Fibroblast of the aortic adventitia (primary cell): ENCODE results near the gene SSU72. TPM values are rescaled to one million over a fixed set of nuclear protein-coding genes. Genes with fewer than 3 reads are reported as not detected.
A peak's percentile ranks its signal among the peaks of the same experiment; 100 is the strongest.

Experiments used
- DNase-seq: peaks from one replicate; pipeline ENCODE4 v3.0.0-alpha.2; 2010; ENCODE audit warnings: low read depth
- H3K4me3 ChIP-seq: 2 replicates; pipeline ENCODE4 v1.5.1; 2011; ENCODE audit warnings: low read depth, mild to moderate bottlenecking, control low read depth, low read length, moderate library complexity
- total RNA-seq: library from RNA; depleted of rRNA; stranded (reverse); fragments of >200 nt; gene quantifications from 2 replicates; pipeline ENCODE4 v1.2.3, GENCODE V29; 2012; ENCODE audit warnings: low replicate concordance
- TF ChIP-seq, protein P1 (sequence below): IDR thresholded peaks from 2 replicates; pipeline ENCODE4 v1.5.1; 2011; ENCODE audit warnings: mild to moderate bottlenecking, low read length, control low read depth, inconsistent platforms; ENCODE audit not compliant: insufficient read depth

Gene SSU72
- total RNA-seq, 1 donor: 78.2 TPM

DNA sequence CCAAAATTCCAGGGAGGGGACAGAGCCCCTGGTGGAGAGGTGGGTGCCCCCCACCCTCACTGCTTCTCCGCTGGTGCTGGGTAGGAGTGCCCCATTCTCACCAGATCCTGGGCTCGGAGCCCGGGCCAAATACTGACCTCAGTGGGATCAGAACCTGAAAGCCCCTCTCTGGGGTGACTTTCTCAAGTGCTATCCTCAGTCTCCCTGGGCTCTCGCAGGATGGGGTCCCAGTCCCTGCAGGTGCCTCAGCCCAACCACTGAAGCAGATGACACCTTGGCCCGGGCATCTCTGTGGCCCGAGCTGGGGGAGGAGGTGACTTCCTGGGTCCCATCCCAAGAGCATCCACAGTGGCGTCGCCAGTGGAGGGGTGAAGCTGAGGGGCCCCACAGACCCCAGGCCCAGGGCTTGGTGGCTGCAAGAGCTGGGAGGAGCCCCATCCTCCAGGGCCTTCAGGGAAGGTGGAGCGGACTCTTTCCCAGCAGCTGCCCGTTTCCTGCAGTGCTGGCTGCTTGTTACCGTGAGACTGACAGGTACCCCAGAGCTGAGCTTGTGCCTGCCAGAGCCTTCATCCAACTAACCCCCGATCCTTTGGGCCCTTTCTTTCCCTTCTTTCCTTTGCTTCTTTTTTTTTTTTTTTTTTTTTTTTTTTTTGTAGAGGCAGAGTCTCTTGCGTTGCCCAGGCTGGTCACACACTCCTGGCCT is 29.2 kb upstream of the SSU72 start:
- no peak for DNase-seq
- TF ChIP-seq, protein P1, sequence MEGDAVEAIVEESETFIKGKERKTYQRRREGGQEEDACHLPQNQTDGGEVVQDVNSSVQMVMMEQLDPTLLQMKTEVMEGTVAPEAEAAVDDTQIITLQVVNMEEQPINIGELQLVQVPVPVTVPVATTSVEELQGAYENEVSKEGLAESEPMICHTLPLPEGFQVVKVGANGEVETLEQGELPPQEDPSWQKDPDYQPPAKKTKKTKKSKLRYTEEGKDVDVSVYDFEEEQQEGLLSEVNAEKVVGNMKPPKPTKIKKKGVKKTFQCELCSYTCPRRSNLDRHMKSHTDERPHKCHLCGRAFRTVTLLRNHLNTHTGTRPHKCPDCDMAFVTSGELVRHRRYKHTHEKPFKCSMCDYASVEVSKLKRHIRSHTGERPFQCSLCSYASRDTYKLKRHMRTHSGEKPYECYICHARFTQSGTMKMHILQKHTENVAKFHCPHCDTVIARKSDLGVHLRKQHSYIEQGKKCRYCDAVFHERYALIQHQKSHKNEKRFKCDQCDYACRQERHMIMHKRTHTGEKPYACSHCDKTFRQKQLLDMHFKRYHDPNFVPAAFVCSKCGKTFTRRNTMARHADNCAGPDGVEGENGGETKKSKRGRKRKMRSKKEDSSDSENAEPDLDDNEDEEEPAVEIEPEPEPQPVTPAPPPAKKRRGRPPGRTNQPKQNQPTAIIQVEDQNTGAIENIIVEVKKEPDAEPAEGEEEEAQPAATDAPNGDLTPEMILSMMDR: no peak
- H3K4me3 ChIP-seq: no peak overlapping the region

DNA sequence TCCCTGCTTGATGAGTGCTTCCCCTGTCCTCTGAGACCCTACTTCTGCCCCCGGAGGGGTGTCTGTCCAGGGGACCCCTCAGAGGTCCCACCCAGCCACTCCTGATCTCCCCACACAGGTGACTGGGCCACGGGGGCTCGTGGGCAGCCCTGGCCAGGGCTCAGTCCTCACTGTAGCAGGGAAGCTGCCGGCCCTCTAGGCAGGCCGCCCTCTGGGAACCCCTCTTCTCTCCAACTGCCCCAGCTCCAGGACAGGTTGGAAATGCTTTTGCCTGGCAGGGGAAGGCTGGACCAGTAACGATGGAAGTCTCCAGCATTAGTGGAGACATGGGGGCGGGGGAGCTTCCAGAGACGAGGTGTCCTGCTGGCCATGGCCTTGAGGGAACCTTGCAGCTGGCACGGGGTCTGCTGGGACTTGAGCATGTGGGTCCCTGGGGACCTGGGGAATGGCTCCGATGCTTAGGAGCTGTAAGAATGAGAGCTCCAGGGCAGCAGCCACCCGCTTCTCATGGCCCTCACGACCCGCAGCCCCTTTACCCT is 28.4 kb upstream of the SSU72 start:
- H3K4me3 ChIP-seq: no peak overlapping the region
- no peak for DNase-seq
- TF ChIP-seq, protein P1: no peak

DNA sequence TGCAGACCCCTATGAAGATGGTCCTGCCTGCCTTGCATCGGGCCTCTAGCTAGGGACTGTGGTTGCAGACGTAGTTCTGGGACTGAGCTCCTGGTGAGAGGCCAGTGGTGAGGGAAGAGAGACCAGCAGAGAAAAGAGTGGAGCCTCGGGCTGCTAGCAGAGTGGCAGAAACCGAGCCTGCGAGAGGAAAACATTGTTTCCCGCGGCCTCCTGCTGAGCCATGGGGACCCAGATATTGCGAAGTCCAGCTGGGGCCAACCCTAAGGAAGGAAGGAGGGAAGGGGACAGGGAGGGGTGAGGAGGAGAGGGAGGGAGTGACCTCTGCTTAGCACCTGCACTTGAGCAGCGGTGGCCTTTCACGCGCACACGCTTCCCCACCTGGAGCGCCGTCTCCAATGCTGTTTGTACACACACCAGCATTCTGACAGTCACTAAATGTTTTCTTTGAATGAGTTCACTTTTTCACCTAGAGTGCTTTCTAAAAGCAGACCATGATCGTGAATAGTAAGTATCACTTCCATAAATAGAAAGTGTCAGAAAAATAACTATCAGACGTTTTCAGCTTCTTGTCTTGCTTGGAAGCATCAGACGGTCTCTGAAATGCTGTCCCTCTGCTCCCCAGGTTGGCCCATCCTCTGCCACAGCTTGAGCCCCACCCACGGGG is 27.8 kb upstream of the SSU72 start:
- TF ChIP-seq, protein P1: no peak
- DNase-seq: no peak
- no peak overlapping the region for H3K4me3 ChIP-seq

DNA sequence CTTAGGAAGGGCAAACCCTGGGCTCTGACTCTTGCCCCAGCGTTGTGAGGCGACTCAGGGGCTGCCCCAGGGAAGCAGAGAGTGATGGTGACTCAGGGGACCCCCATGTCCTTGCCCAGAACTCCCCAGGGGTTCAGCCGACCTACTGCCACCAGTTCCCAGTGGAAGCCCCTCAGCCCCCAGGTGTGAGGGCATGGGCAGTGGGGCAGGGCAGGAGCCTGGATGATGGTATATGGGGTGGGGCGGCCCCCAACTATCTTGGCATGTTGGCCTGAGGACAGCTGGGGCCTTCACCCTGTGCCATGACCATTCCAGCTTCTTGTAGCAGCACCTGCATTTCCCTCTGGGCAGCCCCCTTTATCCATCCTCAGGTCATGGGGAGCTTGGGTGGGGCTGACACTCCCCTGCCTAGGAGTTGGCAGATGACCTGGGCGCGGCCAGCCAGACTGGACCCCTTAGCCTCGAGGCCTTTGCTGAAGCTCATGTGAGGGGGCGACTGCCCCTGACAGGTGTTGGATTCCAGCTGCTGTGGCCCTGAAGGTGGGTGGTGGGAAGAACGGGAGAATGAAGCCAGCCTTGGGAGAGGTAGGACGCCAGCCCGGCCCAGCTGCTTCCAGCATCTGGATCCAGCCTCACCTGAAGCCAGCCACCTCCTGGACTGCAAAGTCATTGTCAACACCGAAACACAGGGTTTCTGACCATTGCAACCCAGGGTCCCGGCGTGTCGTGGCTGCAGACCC is 27.1 kb upstream of the SSU72 start:
- TF ChIP-seq, protein P1: no peak
- H3K4me3 ChIP-seq: no peak overlapping the region
- no peak for DNase-seq

DNA sequence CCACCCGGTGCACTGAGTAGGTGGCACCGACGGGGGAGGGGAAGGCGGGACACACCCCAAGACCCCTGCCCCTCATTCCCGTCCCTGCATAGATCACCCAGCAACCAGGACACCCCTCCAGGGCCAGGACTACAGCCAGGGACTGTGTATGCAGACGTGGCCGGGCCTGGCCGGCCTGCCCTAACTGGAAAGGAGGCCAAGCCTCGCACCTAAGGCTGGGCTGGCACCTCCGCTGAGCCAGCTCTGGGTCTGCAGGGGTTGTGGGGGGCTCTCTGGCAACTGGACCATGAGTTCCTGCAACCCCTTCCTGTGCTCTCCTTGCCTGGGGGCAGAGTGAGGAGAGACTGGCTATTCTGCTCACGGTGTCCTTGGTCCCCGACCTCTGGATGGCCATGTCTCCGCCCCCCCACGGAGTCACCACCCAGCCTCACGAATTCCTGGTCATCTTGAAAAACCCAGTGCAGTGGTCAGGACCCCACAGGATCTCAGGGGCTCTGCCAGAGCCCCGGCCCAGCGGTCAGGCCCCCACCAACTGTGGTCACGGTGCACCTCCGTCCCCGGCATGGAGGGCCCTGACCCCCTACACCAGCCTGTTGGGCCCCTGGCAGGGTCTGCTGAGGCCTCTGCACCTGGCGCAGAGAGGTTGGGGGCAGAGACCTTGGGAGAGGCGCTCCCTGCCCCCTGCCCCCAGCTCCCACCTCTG is 26.3 kb upstream of the SSU72 start:
- TF ChIP-seq, protein P1: no peak
- no peak for DNase-seq
- peak overlapping the region; percentile 60 for H3K4me3 ChIP-seq
